A549 (cell line): Measurements from ENCODE around the gene FOXP1. TPM values are rescaled to one million over a fixed set of nuclear protein-coding genes. Genes with fewer than 3 reads are reported as not detected.

ENCODE experiments used
- ATAC-seq, 2 experiments: fragments of 200-7000 bp in 1 of 2; fragments of >200 bp in 1 of 2; cut with Nextera tagmentation in 1 of 2; cut with Tn5 transposase in 1 of 2; 3 replicates each; pipeline versions ENCODE4 v1.8.0 to v1.9.1; 2018 to 2020; ENCODE audit warnings: mild to moderate bottlenecking in 1 of 2, moderate library complexity in 1 of 2
- CTCF ChIA-PET: fragments of 300-600 bp; sonication (Branson Sonifier 250); formaldehyde crosslinking; extraction: SDS; loops from one replicate; lab custom pipeline; 2021; ENCODE audit warnings: antibody characterized with exemption, inconsistent platforms; lab: Yijun Ruan, JAX
- POLR2A ChIA-PET: fragments of 350-600 bp; formaldehyde crosslinking; extraction: SDS; loops from one replicate; lab custom pipeline; 2021; ENCODE audit warnings: antibody characterized with exemption, inconsistent platforms; lab: Yijun Ruan, JAX
- DNase-seq, 2 experiments: peaks; one replicate each; pipeline versions ENCODE4 v3.0.0 to v3.0.0-alpha.2; 2011 to 2016; ENCODE audit warnings: low read depth in 1 of 2, low spot score in 1 of 2
- FAIRE-seq: peaks from 2 replicates; lab custom pipeline; 2011; peaks lifted over from hg19 to GRCh38; lab: Jason Lieb, UNC
- H3K27ac ChIP-seq, 2 experiments: fragments of >200 bp; sonication (Bioruptor Twin); formaldehyde crosslinking; 3 replicates each; pipeline ENCODE4 v1.5.1; 2016 to 2017
- H3K4me1 ChIP-seq: fragments of >200 bp; sonication (Bioruptor Twin); formaldehyde crosslinking; 3 replicates; pipeline ENCODE4 v1.6.1; 2016
- H3K4me2 ChIP-seq: fragments of >200 bp; sonication (Bioruptor Twin); formaldehyde crosslinking; 3 replicates; pipeline ENCODE4 v1.6.1; 2016
- H3K4me3 ChIP-seq: fragments of >200 bp; sonication (Bioruptor Twin); formaldehyde crosslinking; 3 replicates; pipeline ENCODE4 v1.5.1; 2016
- H3K9me3 ChIP-seq: fragments of >200 bp; sonication (Bioruptor Twin); formaldehyde crosslinking; 3 replicates; pipeline ENCODE4 v1.6.1; 2016
- CBX8 ChIP-seq: fragments of 200-600 bp; sonication (generic); IDR thresholded peaks from 2 replicates; pipeline ENCODE4 v1.6.1; 2016
- FOSB ChIP-seq: fragments of 250-450 bp; sonication (Bioruptor Pico); IDR thresholded peaks from 2 replicates; pipeline ENCODE4 v1.5.0; 2020; ENCODE audit warnings: mild to moderate bottlenecking, moderate library complexity
- FOXS1 ChIP-seq: fragments of 250-450 bp; sonication (Bioruptor Pico); IDR thresholded peaks from 2 replicates; pipeline ENCODE4 v1.5.0; 2020; ENCODE audit warnings: mild to moderate bottlenecking, moderate library complexity
- HDAC2 ChIP-seq: fragments of 200-600 bp; sonication (generic); IDR thresholded peaks from 2 replicates; pipeline ENCODE4 v1.6.1; 2016
- HOXB5 ChIP-seq: fragments of 250-450 bp; sonication (Bioruptor Pico); IDR thresholded peaks from 2 replicates; pipeline ENCODE4 v1.5.0; 2020; ENCODE audit warnings: mild to moderate bottlenecking, moderate library complexity
- JUNB ChIP-seq: fragments of >200 bp; sonication (Bioruptor Twin); formaldehyde crosslinking; IDR thresholded peaks from 2 replicates; pipeline ENCODE4 v1.6.1; 2016
- KDM1A ChIP-seq: fragments of 200-600 bp; sonication (generic); IDR thresholded peaks from 2 replicates; pipeline ENCODE4 v1.6.1; 2016; ENCODE audit warnings: low read depth, mild to moderate bottlenecking
- NFE2L2 ChIP-seq: fragments of 150-350 bp; conservative IDR thresholded peaks from 2 replicates; pipeline ENCODE4 v1.6.1; 2014; ENCODE audit warnings: low read length
- RCOR1 ChIP-seq: fragments of 150-350 bp; IDR thresholded peaks from 2 replicates; pipeline ENCODE4 v1.6.1; 2014; ENCODE audit warnings: antibody characterized with exemption, low read length, low read depth
- RNF2 ChIP-seq: fragments of 200-600 bp; sonication (generic); IDR thresholded peaks from 2 replicates; pipeline ENCODE4 v1.6.1; 2016; ENCODE audit warnings: low read depth, mild to moderate bottlenecking, antibody characterized with exemption, moderate library complexity, borderline replicate concordance
- TFCP2L1 ChIP-seq: fragments of 250-450 bp; sonication (Bioruptor Pico); IDR thresholded peaks from 2 replicates; pipeline ENCODE4 v1.5.0; 2021; ENCODE audit warnings: mild to moderate bottlenecking
- TP53 ChIP-seq: fragments of 250-450 bp; sonication (Bioruptor Pico); IDR thresholded peaks from 2 replicates; pipeline ENCODE4 v1.5.0; 2021; ENCODE audit warnings: mild to moderate bottlenecking, moderate library complexity
- ZC3H11A ChIP-seq: fragments of 450-650 bp; IDR thresholded peaks from 2 replicates; pipeline ENCODE4 v1.6.1; 2014; ENCODE audit warnings: antibody characterized with exemption, mild to moderate bottlenecking
- WGBS: methylation state at CpG from one replicate; pipeline ENCODE4 v1.1.6; 2017; ENCODE audit errors: missing lambda C conversion rate; 5-methylcytosine and 5-hydroxymethylcytosine counted together
- polyA plus RNA-seq, 4 experiments: library from polyadenylated mRNA; depleted of rRNA in 3 of 4; stranded (reverse); fragments of >200 nt; fragmentation: RNase III in 1 of 4; extraction: RNeasy Plus Mini Kit Qiagen cat#74134 plus additional on column Dnase treatment in 1 of 4; gene quantifications; 2 replicates in 3 of 4; 3 replicates in 1 of 4; pipeline ENCODE4 v1.2.3, GENCODE V29; 2011 to 2017
- TF ChIP-seq, protein P1 (sequence below): fragments of 250-450 bp; sonication (Bioruptor Pico); IDR thresholded peaks from 2 replicates; pipeline ENCODE4 v1.5.0; 2020; ENCODE audit warnings: low read depth, mild to moderate bottlenecking, moderate library complexity
- TF ChIP-seq, protein P2 (sequence below): fragments of 200-600 bp; sonication (generic); IDR thresholded peaks from 2 replicates; pipeline ENCODE4 v1.6.1; 2016; ENCODE audit warnings: antibody characterized with exemption, mild to moderate bottlenecking, moderate library complexity
- TF ChIP-seq, protein P3 (sequence below): IDR thresholded peaks from 2 replicates; pipeline ENCODE4 v1.6.1; 2012

The FOXP1 gene
- polyA plus RNA-seq, 2 of the 4 experiments (the other 2 are of a cell fraction), result 12.8 to 13.9 TPM

DNA sequence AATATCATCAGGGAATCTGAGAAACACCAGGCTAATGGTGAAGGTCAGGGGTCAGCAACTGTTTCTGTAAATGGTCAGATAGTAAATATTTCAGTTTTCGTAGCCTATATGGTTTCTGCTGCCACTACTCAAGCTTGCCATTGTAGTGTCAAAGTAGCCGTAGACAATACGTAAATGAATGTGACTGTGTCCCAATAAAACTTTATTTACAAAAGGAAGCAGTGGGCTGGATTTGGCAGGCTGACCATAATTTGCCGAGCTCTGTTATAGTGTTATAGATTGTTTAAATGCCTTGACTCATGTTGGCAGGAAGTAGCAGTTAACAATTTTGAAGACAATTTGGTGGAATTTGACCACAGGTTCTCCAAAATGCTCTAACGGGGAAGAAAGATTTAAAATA lies 548.2 kb downstream of the FOXP1 start:
- ATAC-seq, result no peak
- Histone ChIP-seq H3K9me3 (no peaks in the 10 kb centered on the region), H3K4me1 (peaks cover 8% of the 10 kb centered on the region; the same call in 1 of the 3 replicates), H3K4me2 (no peak overlapping the region; the same call in 2 of the 3 replicates), H3K27ac (no peak overlapping the region), H3K4me3 (no peak overlapping the region)
- ChIA-PET POLR2A (no interaction called here), CTCF (interaction anchor here (0.6 to 1.7 kb wide), 5 partner anchors 10 to 552 kb away, joined by 3 to 4 read pairs (median 3); no protein-coding TSS in a partner anchor)
- TF ChIP-seq TFCP2L1, result no peak
- no peak for TF ChIP-seq HDAC2
- no peak for TF ChIP-seq TP53
- no peak for TF ChIP-seq RCOR1
- TF ChIP-seq, protein P1, sequence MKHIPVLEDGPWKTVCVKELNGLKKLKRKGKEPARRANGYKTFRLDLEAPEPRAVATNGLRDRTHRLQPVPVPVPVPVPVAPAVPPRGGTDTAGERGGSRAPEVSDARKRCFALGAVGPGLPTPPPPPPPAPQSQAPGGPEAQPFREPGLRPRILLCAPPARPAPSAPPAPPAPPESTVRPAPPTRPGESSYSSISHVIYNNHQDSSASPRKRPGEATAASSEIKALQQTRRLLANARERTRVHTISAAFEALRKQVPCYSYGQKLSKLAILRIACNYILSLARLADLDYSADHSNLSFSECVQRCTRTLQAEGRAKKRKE, result no peak
- no peak for TF ChIP-seq FOSB (CRISPR knock-in tag)
- TF ChIP-seq ZC3H11A, result no peak
- TF ChIP-seq, protein P2, sequence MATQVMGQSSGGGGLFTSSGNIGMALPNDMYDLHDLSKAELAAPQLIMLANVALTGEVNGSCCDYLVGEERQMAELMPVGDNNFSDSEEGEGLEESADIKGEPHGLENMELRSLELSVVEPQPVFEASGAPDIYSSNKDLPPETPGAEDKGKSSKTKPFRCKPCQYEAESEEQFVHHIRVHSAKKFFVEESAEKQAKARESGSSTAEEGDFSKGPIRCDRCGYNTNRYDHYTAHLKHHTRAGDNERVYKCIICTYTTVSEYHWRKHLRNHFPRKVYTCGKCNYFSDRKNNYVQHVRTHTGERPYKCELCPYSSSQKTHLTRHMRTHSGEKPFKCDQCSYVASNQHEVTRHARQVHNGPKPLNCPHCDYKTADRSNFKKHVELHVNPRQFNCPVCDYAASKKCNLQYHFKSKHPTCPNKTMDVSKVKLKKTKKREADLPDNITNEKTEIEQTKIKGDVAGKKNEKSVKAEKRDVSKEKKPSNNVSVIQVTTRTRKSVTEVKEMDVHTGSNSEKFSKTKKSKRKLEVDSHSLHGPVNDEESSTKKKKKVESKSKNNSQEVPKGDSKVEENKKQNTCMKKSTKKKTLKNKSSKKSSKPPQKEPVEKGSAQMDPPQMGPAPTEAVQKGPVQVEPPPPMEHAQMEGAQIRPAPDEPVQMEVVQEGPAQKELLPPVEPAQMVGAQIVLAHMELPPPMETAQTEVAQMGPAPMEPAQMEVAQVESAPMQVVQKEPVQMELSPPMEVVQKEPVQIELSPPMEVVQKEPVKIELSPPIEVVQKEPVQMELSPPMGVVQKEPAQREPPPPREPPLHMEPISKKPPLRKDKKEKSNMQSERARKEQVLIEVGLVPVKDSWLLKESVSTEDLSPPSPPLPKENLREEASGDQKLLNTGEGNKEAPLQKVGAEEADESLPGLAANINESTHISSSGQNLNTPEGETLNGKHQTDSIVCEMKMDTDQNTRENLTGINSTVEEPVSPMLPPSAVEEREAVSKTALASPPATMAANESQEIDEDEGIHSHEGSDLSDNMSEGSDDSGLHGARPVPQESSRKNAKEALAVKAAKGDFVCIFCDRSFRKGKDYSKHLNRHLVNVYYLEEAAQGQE, result no peak
- TF ChIP-seq FOXS1, result no peak
- TF ChIP-seq CBX8, result no peak
- DNase-seq, result no peak
- FAIRE-seq, result no peak
- 66% methylated on average over 5 of the region's 5 CpGs for WGBS

DNA sequence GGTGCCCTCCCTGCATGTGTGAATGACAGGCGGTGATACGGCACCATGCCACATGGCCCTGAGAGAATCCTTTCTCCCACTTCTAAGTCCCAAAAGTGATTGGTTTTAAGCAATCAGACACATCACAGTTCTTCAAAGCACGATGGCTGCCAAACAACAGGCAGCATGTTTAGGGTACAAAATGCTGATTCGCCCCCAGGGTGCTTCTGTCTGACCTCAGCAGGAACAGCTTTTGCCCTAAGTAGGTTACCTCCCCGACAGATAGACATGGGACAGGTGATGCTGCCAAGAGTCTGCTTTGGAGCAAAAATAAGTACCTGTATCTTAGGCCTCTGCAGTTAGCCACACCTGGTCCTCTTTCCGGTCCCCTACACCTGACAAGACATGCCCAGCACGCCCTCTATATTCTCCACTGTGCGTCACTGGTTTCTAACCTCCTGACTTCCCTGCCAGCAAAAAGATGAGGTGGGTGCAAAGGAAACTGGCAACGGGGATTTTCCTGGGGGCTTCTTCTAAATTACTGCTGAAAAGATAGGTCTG lies 549.8 kb downstream of the FOXP1 start:
- 95% methylated on average over 9 of the region's 9 CpGs for WGBS
- H3K4me1 ChIP-seq, result peaks cover 8% of the 10 kb centered on the region; the same call in 1 of the 3 replicates
- DNase-seq (no peak), FAIRE-seq (no peak), ATAC-seq (no peak)
- no peaks in the 10 kb centered on the region for H3K9me3 ChIP-seq
- H3K27ac ChIP-seq, result no peak overlapping the region
- ChIA-PET POLR2A (no interaction called here), CTCF (interaction anchor here (1.1 to 1.2 kb wide), 2 partner anchors 11 to 27 kb away, joined by 3 to 4 read pairs; no protein-coding TSS in a partner anchor)
- no peak for TF ChIP-seq JUNB
- no peak for TF ChIP-seq RNF2
- no peak for TF ChIP-seq KDM1A
- TF ChIP-seq NFE2L2, result no peak
- no peak for TF ChIP-seq FOXS1
- H3K4me2 ChIP-seq, result no peak overlapping the region
- H3K4me3 ChIP-seq, result no peak overlapping the region

DNA sequence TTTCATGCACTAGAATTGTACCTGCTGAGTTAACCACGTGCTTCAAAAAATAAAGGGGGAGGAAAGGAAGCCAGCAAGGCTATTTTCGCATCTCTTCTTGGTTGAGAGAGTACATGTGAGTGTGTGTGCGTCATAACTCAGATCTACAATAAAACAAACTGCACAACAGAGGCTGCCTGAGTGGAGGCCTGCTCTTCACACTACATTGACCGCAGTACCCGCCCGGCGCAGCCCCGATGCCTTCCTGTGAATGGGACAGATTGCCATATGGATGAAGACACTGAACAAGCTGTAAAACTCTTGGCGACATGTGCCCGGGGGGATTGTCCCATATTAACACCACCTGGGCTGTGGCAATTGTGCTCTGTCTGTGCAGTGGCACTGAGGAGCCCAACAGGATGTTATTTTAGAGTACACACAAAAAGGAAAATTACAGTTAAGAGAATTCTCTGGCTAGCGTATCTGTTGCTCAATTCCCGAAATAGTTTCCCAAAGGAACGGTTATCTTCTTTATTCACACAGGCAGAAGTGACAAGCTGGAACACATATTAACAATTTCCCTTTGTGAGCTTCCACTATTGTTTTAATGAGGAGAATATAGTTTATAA lies 551.5 kb downstream of the FOXP1 start:
- WGBS, result 92% methylated on average over 13 of the region's 13 CpGs
- Histone ChIP-seq H3K4me2 (no peak overlapping the region), H3K4me3 (no peak overlapping the region), H3K27ac (no peak overlapping the region), H3K4me1 (peaks cover 15% of the 10 kb centered on the region; the same call in 2 of the 3 replicates), H3K9me3 (no peaks in the 10 kb centered on the region)
- no peak for TF ChIP-seq ZC3H11A
- TF ChIP-seq, protein P3, sequence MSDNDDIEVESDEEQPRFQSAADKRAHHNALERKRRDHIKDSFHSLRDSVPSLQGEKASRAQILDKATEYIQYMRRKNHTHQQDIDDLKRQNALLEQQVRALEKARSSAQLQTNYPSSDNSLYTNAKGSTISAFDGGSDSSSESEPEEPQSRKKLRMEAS, result no peak
- TF ChIP-seq TP53, result no peak
- TF ChIP-seq HOXB5, result no peak
- TF ChIP-seq FOXS1, result no peak
- ATAC-seq (no peak), DNase-seq (no peak), FAIRE-seq (no peak)
- CTCF ChIA-PET, result no interaction called here
- POLR2A ChIA-PET, result no interaction called here
